COLO668 (cell line): ENCODE measurements around the gene WNK1.
"Not testable (repeated sequence)": the region's sequence is repeated elsewhere in the genome, so short reads cannot be mapped to it uniquely, and the experiment has no call there.

Experiments used
- DNase-seq: peaks from one replicate; lab custom pipeline; 2025; ENCODE audit not compliant: unreplicated experiment; lab: John Stamatoyannopoulos, UW

WNK1 gene

GRCh38 chr12:906062-906585 lies 153.7 kb downstream of the WNK1 start:
- no peak for DNase-seq

GRCh38 chr12:907413-908185 lies 155.2 kb downstream of the WNK1 start:
- no peak for DNase-seq

GRCh38 chr12:909861-910260 lies 157.5 kb downstream of the WNK1 start:
- DNase-seq = no peak

GRCh38 chr12:910416-910815 lies 158.0 kb downstream of the WNK1 start:
- DNase-seq = no peak

GRCh38 chr12:911191-911826 lies 158.9 kb downstream of the WNK1 start:
- no peak for DNase-seq

GRCh38 chr12:912466-913235 lies 160.3 kb downstream of the WNK1 start:
- no peak for DNase-seq

GRCh38 chr12:913919-914698 lies 161.7 kb downstream of the WNK1 start:
- DNase-seq = no peak

- DNase-seq = no peak
Measured at GRCh38 chr12:915090-915489, 162.7 kb downstream of the WNK1 start.

GRCh38 chr12:916240-916639 lies 163.9 kb downstream of the WNK1 start:
- no peak for DNase-seq

GRCh38 chr12:916712-917445 lies 164.5 kb downstream of the WNK1 start:
- no peak for DNase-seq

GRCh38 chr12:920676-921075 lies 168.3 kb downstream of the WNK1 start:
- no peak for DNase-seq

GRCh38 chr12:922285-922684 lies 169.9 kb downstream of the WNK1 start:
- no peak for DNase-seq

GRCh38 chr12:926641-927040 lies 174.3 kb downstream of the WNK1 start:
- no peak for DNase-seq

- no peak for DNase-seq
Measured at GRCh38 chr12:931060-931459, 178.7 kb downstream of the WNK1 start.

- DNase-seq = no peak
Measured at GRCh38 chr12:931591-931990, 179.2 kb downstream of the WNK1 start.

GRCh38 chr12:935891-936290 lies 183.5 kb downstream of the WNK1 start:
- DNase-seq = not testable (repeated sequence)

GRCh38 chr12:936377-937345 lies 184.3 kb downstream of the WNK1 start:
- DNase-seq = no peak

GRCh38 chr12:938810-939209 lies 186.4 kb downstream of the WNK1 start:
- DNase-seq = no peak

- no peak for DNase-seq
Measured at GRCh38 chr12:943051-943450, 190.7 kb downstream of the WNK1 start.
